ACHN (cell line): ENCODE results near the gene CD300H.
"Not testable (repeated sequence)": the region's sequence is repeated elsewhere in the genome, so short reads cannot be mapped to it uniquely, and the experiment has no call there.

Experiments
- DNase-seq: peaks from one replicate; pipeline ENCODE4 v3.0.0-alpha.2; 2015
- in situ Hi-C: cut with HindIII; loops from 2 replicates; pipeline ENCODE4 v1.10.0; 2017; ENCODE audit warnings: low sequenced_read_pairs, low pct_ligation_motif_present, low pct_unique_long_range_greater_than_20kb

CD300H gene

GRCh38 chr17:74592087-74592990, 25.0 kb upstream of the CD300H start, which contains the start of gene CD300LD:
Gene CD300LD, minus strand, starts transcription at chr17:74592283. Its CDS starts 81 bp downstream, at chr17:74592202.
- DNase-seq, result no peak
- in situ Hi-C loops, result no loop called here

GRCh38 chr17:74591503-74591902, 24.2 kb upstream of the CD300H start:
- in situ Hi-C loops, result no loop called here
- DNase-seq, result no peak

GRCh38 chr17:74585711-74586110, 18.4 kb upstream of the CD300H start:
- in situ Hi-C loops, result no loop called here
- DNase-seq, result no peak

GRCh38 chr17:74584292-74585060, 17.2 kb upstream of the CD300H start:
- in situ Hi-C loops, result no loop called here
- no peak for DNase-seq

GRCh38 chr17:74582633-74583032, 15.3 kb upstream of the CD300H start:
- in situ Hi-C loops, result no loop called here
- no peak for DNase-seq

- DNase-seq, result no peak
- in situ Hi-C loops, result no loop called here
Measured at GRCh38 chr17:74579900-74580299, 12.6 kb upstream of the CD300H start.

- no peak for DNase-seq
Measured at GRCh38 chr17:74578979-74579378, 11.7 kb upstream of the CD300H start.

GRCh38 chr17:74574489-74575142, 7.3 kb upstream of the CD300H start:
- in situ Hi-C loops, result no loop called here

More at GRCh38 chr17:74578979-74579378, 11.7 kb upstream of the CD300H start:
- in situ Hi-C loops, result no loop called here

GRCh38 chr17:74573635-74574034, 6.3 kb upstream of the CD300H start:
- in situ Hi-C loops, DNase-seq: not testable (repeated sequence)

More at GRCh38 chr17:74574489-74575142, 7.3 kb upstream of the CD300H start:
- no peak for DNase-seq

- in situ Hi-C loops, result no loop called here
- no peak for DNase-seq
Measured at GRCh38 chr17:74573169-74573568, 5.9 kb upstream of the CD300H start.

- in situ Hi-C loops, result no loop called here
Measured at GRCh38 chr17:74571621-74572270, 4.4 kb upstream of the CD300H start.

GRCh38 chr17:74569020-74570003, 2.0 kb upstream of the CD300H start:
- peak; percentile 100 for DNase-seq
- in situ Hi-C loops, result no loop called here

More at GRCh38 chr17:74571621-74572270, 4.4 kb upstream of the CD300H start:
- DNase-seq, result no peak

- in situ Hi-C loops, result no loop called here
- DNase-seq, result no peak
Measured at GRCh38 chr17:74568106-74568873, 981 bp upstream of the CD300H start.

GRCh38 chr17:74566132-74566753, 1.1 kb downstream of the CD300H start:
- DNase-seq, result peak; percentile 61
- in situ Hi-C loops, result no loop called here

- DNase-seq, result no peak
Measured at GRCh38 chr17:74565126-74565525, 2.2 kb downstream of the CD300H start.

GRCh38 chr17:74563358-74563757, 4.0 kb downstream of the CD300H start:
- in situ Hi-C loops, result no loop called here
- DNase-seq, result no peak

More at GRCh38 chr17:74565126-74565525, 2.2 kb downstream of the CD300H start:
- in situ Hi-C loops, result no loop called here
